ENCODE measurements around the gene CSRP2.

The CSRP2 gene

DNA sequence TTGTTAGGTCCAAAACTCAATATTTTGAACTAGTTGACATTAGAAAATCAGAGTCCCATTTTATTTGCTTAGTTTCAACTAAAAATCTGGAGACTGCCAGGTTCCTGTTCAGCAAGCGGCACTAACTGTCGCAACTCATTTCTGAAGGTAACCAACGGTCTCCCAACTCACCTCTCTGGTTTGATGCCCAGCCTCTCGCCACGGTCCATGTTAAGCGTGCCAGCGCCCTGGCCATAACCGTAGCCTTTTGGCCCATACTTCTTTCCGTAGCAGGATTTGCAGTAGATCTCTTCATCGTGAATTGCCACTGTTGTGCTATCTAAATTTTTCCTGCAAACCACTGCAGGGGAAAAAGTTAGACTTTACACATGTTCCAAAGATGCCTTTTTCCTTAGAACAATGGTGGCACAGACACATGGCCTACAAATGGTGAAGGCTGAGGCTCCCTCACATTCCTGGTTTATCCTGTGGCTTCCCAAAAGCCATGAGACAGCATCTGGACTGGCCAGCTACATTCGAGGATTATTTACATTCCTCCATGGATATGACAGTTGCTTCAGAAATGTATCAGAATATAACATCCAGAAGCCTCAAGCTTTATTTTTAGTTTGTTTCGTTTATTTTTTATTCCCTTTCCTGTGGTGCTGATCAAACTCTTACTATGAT lies 15.7 kb downstream of the CSRP2 start:
- no peak for DNase-seq (ENCODE audit: low read depth in 2 of 2)

DNA sequence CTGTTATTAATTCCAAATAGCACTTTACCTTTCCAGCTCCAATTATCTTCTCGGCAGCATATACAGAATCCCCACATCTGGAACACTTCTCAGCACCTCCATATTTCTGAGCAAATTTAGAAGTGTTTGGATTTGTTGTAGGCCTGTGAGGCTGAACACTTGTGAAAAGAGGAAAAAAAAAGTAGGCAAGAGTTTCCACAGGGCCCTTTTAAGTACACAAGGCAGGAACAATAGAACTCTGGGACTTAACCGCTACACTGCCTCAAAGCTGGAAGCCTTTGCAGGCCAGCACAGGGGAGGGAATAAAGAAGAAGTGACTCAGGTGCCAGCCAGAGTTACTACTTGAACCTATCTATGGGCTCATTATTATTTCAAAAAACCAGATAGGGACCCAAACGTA lies 18.6 kb downstream of the CSRP2 start:
- no peak for DNase-seq (ENCODE audit: low read depth in 2 of 2)

DNA sequence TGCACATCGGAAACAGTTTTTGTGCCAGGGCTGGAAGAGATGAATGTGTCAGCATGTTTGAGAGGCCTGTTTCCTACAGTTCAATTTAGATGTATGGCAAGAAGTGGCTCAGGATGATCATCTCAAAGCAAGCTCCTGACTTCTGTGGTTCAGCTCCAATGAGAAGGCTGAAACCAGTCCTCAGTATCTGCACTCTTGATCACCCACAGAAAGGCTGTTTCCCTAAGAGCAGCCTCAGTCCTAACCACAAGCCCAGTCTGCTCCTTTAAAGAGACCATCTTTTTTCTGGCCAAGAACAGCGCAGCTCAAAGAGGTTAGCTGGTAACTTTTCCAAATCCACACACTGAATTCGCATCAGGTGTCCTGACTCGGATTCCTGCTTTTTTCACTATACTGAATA lies 19.2 kb downstream of the CSRP2 start:
- no peak for DNase-seq (ENCODE audit: low read depth in 2 of 2)

DNA sequence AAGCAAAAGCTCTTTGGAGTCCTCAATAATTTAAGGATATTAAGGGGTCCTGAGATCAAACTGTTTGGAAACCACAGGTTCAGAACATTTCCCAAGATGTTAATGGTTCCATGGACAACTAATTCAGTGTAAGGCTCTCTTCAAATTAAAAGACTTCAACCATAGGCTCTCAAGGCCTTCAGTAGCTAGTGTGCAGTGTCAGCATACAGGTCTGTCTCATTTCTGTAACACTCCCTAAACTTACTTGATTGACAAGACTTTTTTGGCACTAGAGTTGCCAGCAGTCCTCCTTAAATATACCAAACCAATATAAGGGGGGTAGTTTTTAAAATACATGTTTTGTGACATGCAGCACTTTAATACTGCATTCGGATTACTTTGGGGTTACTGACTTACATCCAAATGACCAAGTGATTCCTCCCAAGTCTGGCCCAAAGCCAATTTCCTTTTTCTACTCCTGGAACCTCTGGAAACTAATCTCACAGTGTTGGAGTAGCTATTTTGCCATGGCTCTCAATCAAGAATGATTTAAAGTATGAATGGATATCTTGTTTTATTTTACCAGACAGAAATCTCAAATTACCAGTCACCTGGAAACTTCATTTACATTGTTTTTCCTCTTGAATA lies 22.7 kb downstream of the CSRP2 start:
- DNase-seq (ENCODE audit: low read depth in 2 of 2): no peak

DNA sequence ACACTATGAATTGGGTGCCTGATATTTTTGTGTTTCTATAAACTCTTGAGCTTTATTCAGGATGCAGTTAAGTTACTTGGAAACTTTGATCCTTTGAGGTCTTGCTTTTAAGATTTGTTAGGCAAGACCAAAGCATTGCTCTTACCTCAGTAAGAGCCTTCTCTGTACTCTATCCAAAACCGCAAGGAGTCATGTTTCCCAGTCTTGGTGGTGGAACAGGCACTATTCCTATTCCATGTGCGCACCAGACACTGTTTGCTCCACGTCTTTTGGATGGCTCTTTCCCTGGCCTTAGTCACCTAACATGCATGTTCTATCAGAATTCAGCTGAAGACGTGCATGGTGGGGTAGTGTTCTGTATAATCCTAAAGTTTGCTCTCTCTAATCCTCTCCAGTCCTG lies 23.5 kb downstream of the CSRP2 start:
- no peak for DNase-seq (ENCODE audit: low read depth in 2 of 2)

DNA sequence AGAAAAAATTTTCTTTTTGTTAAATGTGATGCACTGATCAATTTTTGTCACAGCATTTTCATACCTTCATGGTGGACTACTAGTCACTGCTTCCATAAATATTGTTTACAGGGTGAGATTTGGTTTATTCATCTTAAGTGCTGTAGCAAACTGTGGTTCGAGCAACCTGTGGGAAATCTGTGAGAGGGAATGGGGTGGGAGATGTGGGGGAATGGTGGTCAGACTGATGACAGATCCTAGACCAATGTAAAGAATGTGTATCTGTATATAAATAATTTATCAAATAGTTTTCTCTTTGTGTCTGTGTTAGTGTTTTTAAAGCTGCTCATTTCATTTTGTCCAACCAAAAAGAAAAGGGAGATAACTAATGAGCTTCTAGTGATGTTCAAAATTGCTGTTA lies 26.7 kb downstream of the CSRP2 start:
- no peak for DNase-seq (ENCODE audit: low read depth in 2 of 2)

DNA sequence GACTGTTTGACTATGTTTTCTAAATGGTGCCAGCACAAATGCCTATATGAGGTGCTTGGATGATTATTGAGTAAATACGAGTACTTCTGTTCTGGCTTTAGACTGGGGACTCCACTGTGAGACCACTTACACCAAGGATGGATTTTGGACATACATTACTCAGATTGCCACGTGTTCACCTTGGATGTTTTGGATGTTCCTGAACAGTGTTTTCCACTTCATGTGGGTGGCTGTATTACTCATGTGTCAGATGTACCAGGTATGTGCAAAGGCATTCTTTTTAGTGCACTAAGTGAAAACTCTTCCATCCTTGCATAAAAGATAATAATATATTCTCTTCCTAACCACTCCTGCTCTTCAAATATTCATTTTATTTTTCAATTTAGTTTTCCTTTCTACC lies 30.7 kb downstream of the CSRP2 start:
- DNase-seq (ENCODE audit: low read depth in 2 of 2): no peak

DNA sequence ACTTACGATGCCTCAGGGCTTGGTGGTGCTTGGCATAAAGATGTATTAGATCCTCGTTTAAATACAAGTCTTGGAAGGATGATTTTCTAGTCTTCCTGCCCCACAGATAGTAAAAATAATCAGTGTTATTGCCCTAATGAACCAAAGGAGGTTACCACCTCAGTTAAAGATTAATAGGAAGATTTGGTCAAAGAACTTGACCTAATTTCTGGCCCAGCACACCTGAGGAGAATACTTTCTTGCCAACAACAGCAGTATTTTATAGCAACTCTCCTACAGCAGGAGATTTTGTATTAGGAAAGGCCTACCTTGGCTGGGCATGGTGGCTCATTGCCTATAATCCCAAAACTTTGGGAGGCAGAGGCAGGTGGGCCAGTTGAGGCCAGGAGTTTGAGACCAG lies 31.6 kb downstream of the CSRP2 start:
- no peak for DNase-seq (ENCODE audit: low read depth in 2 of 2)

DNA sequence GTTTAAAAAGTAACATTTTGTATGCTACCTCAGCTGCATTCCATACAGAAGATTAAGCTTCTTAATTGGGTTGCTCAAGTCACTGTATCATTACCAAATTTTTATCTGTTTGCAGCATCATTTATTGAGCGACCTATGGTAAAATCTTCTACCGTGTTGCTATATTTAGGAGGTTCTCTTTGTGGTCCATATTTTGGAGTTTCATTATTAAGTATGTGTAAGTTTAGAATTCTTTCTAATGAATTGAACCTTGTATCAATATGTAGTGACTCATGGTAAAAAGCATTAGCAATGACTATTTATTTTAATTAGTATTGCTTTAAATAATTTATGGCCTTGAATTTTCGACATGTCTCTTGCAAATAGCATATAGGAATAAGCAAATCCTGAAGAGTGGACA lies 42.2 kb downstream of the CSRP2 start:
- DNase-seq (ENCODE audit: low read depth in 2 of 2): no peak

DNA sequence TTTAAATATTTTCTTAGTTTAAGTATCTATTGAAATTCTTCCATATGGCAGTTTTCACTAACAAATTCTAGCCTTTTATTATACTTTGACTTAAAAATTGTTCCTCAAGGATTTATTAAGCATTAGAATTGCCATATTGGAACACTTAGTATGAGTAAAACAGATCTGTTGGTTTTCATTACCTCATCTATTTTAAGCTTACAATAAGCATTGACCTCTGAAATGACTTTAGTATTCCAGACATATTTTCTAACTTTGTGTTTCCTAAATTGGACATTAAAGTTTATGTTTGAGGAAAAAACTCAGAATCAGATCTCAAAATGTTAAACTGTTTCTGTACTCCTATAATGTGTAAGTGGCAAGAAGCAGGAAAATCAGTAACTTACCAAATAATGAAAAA lies 48.4 kb downstream of the CSRP2 start:
- no peak for DNase-seq (ENCODE audit: low read depth in 2 of 2)

DNA sequence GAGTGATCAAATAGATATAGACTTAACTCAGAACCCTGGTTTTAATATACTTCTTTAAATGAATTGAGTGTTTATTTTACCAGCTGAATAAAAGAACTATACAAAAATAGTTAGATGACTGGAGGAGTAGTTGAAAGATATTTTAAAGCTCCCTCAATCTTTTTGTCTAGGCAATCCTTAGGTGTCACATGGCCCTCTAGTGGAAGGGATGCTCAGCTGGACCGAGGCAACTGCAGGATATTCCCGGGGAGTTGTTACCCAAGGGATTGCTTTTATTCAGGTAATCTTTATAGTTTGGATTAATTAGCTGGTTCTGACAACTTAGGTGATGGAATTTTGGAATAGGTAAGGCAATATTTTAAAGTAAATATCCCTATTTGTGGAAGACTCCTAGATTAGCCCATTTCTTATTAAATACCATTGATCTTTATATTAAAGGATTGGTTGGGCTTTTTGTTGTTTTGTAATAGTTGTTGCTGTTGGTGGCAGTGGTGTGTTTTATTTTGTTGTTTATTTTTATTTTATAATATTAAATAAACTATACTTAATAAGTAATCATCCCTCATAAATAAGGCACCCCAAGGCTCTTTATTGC lies 57.8 kb downstream of the CSRP2 start:
- DNase-seq (ENCODE audit: low read depth in 2 of 2): no peak

DNA sequence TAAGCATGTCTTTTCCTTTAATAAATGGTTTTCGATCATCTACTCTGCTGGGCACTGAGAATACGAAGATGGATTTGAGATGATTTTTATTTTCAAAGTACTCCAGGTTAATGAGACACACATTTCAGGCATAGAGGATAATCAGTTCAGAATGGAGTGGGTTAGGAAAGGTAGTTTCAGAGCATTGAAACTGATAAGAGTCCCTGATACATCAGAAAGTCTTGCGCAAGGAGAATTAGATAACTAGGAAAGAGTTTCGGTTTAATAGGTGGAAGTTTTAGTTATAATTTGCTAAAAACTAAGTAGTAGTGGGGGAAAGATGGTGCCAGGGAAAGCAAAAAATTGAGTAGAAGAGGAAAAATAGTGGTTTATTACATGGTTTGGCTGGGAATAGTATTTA lies 64.8 kb downstream of the CSRP2 start:
- no peak for DNase-seq (ENCODE audit: low read depth in 2 of 2)

DNA sequence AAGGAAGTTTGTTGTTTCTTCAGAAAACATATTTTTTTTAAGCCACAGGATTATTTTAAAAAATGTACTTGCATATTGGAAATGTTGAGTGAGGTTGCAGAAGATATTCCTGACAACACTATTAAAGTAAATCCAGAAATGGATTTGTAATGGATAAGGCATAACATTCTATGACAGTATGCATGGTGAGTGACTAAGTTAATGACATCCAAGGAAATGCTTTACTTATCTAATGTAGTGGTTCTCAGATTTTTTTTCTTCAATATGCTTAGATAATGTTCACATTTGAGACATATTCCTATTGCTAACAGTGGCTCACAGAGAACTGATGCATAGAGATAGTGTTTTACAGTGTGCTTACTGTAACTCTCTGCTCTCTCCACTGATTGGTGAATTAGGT lies 65.6 kb downstream of the CSRP2 start:
- no peak for DNase-seq (ENCODE audit: low read depth in 2 of 2)

DNA sequence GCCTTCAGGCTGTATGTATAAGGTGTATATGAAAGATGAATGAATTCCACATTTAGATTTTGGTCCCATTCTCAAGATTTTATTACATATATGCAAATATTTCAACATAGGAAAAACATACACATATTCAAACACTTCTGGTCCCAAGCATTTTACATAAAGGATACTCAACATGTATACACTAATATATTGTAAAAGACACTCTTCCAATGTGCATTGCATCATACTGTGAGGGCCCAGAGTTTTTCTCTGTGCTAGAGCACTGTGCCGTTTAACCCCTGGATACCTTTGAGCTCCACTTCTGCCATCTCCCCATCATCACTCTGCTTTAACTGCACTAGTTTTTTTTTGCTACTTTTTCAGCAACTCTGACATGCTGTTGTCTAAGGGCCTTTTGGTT lies 66.8 kb downstream of the CSRP2 start:
- DNase-seq (ENCODE audit: low read depth in 2 of 2): no peak

DNA sequence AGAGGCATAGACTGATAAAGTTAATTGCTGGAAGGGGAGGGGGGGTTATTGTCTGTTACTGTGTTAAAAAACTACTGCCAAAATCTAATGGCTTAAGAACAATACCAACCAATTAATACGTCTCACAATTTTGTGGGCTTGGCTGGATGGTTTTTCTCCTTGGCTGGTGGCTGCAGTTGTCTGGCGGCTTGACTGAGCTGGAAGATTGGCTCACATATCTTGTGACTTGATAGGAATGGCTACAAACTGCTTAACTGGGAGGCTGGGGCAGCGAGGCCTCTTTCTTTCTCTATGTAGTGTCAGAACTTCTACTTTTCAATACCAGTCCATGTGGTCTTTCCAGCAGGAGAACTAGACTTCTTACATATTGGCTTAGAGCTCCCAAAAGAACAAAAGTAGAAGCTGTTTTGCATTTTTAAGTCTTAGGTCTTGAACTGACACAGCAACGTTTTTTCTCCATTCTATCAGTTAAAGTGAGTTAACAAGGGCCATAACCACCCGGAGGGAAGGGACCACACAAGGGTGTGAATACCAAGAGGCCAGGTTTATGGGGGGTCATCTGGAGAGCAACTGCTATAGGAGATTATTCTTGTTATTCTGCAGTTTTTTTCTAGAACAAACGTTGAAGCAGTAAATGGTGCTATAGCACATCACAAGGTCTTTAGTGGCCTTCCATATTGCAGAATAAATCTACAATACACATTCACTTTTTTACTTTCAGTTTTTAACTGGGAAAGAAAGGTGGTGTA lies 68.0 kb downstream of the CSRP2 start:
- no peak for DNase-seq (ENCODE audit: low read depth in 2 of 2)
